Measurements from ENCODE around the gene ELAC2.

DNA sequence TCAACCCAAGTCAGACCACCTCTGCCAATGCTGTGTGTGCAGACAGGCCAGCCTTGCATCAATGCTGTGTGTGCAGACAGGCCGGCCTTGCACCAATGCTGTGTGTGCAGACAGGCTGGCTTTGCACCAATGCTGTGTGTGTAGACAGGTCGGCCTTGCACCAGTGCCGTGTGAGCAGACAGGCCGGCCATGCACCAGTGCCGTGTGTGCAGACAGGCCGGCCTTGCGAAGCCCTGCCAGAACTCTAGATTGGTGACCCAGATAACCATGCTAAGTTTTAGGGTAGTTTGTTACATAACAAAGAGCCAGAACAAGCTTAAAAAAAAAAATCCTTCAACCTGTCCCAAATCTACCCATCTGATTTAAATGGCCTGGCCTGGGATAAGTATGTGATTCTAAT, 54.3 kb downstream of the ELAC2 start:
- TF ChIP-seq, protein P1, sequence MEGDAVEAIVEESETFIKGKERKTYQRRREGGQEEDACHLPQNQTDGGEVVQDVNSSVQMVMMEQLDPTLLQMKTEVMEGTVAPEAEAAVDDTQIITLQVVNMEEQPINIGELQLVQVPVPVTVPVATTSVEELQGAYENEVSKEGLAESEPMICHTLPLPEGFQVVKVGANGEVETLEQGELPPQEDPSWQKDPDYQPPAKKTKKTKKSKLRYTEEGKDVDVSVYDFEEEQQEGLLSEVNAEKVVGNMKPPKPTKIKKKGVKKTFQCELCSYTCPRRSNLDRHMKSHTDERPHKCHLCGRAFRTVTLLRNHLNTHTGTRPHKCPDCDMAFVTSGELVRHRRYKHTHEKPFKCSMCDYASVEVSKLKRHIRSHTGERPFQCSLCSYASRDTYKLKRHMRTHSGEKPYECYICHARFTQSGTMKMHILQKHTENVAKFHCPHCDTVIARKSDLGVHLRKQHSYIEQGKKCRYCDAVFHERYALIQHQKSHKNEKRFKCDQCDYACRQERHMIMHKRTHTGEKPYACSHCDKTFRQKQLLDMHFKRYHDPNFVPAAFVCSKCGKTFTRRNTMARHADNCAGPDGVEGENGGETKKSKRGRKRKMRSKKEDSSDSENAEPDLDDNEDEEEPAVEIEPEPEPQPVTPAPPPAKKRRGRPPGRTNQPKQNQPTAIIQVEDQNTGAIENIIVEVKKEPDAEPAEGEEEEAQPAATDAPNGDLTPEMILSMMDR (IDR thresholded peaks at IDR 0.05 in 4 of 5, conservative IDR thresholded peaks at IDR 0.05 in 1 of 5), result no peak
- no peak for TF ChIP-seq POLR2A (IDR thresholded peaks at IDR 0.05)
